GM10266 (cell line): ENCODE results near the gene GFRA3.

Experiments used
- DNase-seq: peaks from one replicate; pipeline ENCODE4 v3.0.0; 2012; ENCODE audit errors: extremely low spot score
- CTCF ChIP-seq: IDR thresholded peaks from 2 replicates; pipeline ENCODE4 v1.5.1; 2012; ENCODE audit warnings: mild to moderate bottlenecking, low read depth; ENCODE audit not compliant: control insufficient read depth, insufficient read depth; ENCODE audit errors: missing control alignments

The GFRA3 gene

DNA sequence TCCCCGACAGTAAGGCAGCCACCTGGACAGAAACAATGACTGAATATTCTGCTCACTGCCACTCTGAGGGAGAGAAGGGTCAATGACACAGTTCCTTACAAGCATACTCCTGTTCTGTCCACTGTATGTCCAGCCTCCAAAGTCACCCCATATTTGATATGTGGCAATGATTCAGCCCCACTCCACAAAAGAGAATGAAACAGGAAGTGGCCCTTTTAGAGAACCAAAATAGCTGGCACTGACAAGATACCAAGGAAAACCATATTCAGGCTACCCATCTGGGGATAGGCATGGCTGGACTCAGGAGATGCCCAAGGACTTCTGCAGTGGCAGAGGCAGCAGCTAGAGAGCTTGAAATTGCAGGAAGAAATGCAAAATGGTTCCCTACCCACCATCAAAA, 12.8 kb upstream of the GFRA3 start:
- TF ChIP-seq CTCF: no peak
- DNase-seq: no peak

DNA sequence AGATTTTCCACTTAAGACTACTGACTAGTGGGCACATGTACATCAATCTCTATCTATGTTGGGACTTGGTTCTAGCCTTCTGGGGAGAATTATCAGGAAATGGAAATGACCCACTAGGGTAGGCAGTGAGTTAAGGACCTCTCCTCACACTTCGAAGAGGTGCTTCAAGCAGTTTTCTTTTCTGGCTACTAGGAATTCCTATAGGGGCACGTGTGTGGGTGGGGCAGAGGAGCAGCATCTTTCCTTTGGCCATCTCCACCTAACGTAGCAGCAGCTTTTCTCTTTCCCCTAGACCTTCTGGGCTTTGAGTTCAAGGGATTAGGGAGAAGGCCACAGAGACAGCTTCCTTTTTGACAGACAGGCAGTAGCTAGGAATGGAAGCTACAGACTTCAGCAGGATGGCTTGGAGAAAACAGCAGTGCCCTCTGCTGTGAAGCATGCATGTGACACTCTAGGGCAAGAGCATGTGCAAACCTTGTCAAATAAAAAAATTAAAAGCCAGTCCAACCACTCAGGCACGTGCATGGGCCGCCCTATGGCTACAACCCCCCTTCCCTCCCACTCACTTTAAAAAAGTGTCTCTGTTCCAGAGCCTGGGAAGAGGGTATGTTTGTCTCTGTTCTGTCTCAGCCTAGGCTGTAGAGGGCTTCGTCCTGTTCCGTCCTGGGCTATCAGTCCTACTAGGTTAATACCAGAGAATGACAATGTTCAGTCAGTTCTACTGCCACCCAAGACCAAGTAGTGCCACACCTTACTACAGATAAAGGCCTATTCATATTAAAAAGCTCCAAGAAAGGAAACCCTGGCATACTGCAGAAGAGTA, 8.7 kb upstream of the GFRA3 start:
- no peak for DNase-seq

GRCh38 chr5:138280915-138281314, 6.5 kb upstream of the GFRA3 start:
- DNase-seq: no peak
- TF ChIP-seq CTCF: no peak

More for the DNA sequence above, 8.7 kb upstream of the GFRA3 start:
- peak; percentile 48 for TF ChIP-seq CTCF

DNA sequence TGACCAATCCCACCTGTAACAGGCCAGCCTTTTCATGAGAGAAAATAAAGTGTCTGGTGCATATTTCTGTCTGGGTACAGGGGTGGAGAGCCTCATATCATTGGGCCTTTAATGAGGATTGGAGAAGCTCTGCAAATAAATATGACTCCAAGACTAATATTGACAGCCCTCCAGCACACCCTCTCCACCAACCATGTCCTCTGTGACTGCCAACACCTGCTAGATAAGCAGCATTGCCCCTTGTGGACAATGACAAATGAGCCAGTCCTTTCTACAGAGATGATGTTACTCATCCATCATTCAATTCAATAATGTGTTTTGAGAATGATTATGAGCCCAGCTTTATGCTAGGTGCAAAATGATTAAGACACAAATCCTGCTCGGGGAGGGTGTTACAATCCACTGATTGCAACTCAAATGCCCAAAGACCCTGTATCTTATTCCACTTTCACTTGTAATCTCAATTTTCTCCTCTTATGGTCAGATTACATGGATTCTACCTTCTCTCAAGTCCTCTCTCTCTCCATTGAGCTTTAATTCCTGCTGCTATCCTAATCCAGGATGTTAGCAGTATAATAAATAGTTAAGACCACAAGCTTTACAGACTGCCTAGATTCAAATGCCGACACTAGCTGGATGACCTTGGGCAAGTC, 2.1 kb upstream of the GFRA3 start:
- TF ChIP-seq CTCF: no peak
- peak; percentile 30 for DNase-seq

DNA sequence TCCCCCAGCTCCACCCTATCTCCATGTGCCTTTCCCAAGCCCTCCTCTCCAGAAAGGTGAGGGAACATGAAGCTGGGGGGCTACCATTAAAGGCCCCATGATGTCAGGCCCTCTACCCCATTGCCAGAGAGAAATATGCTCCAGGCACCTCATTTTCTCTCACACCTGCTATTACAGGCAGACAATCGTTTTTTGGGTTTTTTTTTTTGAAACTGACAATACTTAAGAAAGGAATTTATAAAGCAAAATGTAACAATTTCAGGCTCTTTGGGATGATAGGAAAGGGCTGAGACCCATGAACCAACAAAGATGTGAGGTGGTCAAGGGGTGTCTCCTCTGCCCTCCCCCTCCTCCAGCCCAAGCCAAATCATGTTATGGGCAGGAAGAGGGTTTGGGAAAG, 1.5 kb upstream of the GFRA3 start:
- no peak for TF ChIP-seq CTCF
- DNase-seq: no peak

GRCh38 chr5:138275379-138275782, 960 bp upstream of the GFRA3 start:
- no peak for TF ChIP-seq CTCF
- peak; percentile 18 for DNase-seq

DNA sequence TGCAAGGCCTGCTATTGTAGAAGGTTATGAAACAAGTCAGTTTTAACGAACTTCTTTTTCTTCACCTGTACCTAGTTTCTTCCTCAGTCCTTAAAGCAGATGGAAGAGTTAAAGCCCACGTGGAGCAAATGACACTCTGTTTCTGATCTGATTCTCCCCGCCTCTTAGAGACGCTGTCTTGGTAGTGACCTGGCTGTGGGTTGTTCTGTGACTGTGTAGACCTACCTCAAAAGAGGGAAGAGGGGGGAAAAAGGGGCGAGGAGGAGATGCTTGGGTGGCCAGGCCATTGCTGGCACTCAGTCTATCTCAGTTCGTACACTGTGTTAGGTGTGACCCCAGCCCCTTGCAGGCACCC, 610 bp downstream of the GFRA3 start:
- TF ChIP-seq CTCF: no peak
- no peak for DNase-seq
